ENCODE data around the gene ATP2C2. TPM values are rescaled to one million over a fixed set of nuclear protein-coding genes. Genes with fewer than 3 reads are reported as not detected.
"Not testable (repeated sequence)": the region's sequence is repeated elsewhere in the genome, so short reads cannot be mapped to it uniquely, and the experiment has no call there.

ATP2C2 gene
- total RNA-seq, 1 donor from 2014 or later: 1.7 TPM

- DNase-seq (ENCODE audit: low spot score): no peak
These were observed 1.0 kb upstream of the ATP2C2 start for GRCh38 chr16:84367297-84367680.

GRCh38 chr16:84367750-84368307, 509 bp upstream of the ATP2C2 start:
- no peak for DNase-seq (ENCODE audit: low spot score)

- DNase-seq (ENCODE audit: low spot score): no peak
These were observed 767 bp downstream of the ATP2C2 start for GRCh38 chr16:84369105-84369504.

- DNase-seq (ENCODE audit: low spot score): no peak
These were observed 1.7 kb downstream of the ATP2C2 start for GRCh38 chr16:84369938-84370627.

GRCh38 chr16:84370723-84371552, 2.6 kb downstream of the ATP2C2 start:
- no peak for DNase-seq (ENCODE audit: low spot score)

- DNase-seq (ENCODE audit: low spot score): no peak
These were observed 3.2 kb downstream of the ATP2C2 start for GRCh38 chr16:84371553-84371865.

- no peak for DNase-seq (ENCODE audit: low spot score)
These were observed 5.7 kb downstream of the ATP2C2 start for GRCh38 chr16:84373907-84374489.

GRCh38 chr16:84378099-84378498, 9.8 kb downstream of the ATP2C2 start:
- DNase-seq (ENCODE audit: low spot score): no peak

GRCh38 chr16:84378567-84378966, 10.2 kb downstream of the ATP2C2 start:
- DNase-seq (ENCODE audit: low spot score): no peak

GRCh38 chr16:84379008-84379708, 10.8 kb downstream of the ATP2C2 start:
- no peak for DNase-seq (ENCODE audit: low spot score)

- peak; percentile 28 for DNase-seq (ENCODE audit: low spot score)
These were observed 11.5 kb downstream of the ATP2C2 start for GRCh38 chr16:84379709-84380362.

- no peak for DNase-seq (ENCODE audit: low spot score)
These were observed 12.1 kb downstream of the ATP2C2 start for GRCh38 chr16:84380405-84380804.

GRCh38 chr16:84382396-84382795, 14.1 kb downstream of the ATP2C2 start:
- DNase-seq (ENCODE audit: low spot score): no peak

GRCh38 chr16:84383106-84383505, 14.8 kb downstream of the ATP2C2 start:
- no peak for DNase-seq (ENCODE audit: low spot score)

- no peak for DNase-seq (ENCODE audit: low spot score)
These were observed 17.7 kb downstream of the ATP2C2 start for GRCh38 chr16:84386047-84386446.

GRCh38 chr16:84387021-84387420, 18.7 kb downstream of the ATP2C2 start:
- DNase-seq (ENCODE audit: low spot score): no peak

- DNase-seq (ENCODE audit: low spot score): no peak
These were observed 21.9 kb downstream of the ATP2C2 start for GRCh38 chr16:84390131-84390785.

- DNase-seq (ENCODE audit: low spot score): peak; percentile 3
These were observed 23.1 kb downstream of the ATP2C2 start for GRCh38 chr16:84391151-84392030.

GRCh38 chr16:84392031-84392360, 23.7 kb downstream of the ATP2C2 start:
- DNase-seq (ENCODE audit: low spot score): no peak

GRCh38 chr16:84396082-84396481, 27.7 kb downstream of the ATP2C2 start:
- not testable (repeated sequence) for DNase-seq (ENCODE audit: low spot score)
